Measurements from ENCODE around the gene GUCA2A. TPM values are rescaled to one million over a fixed set of nuclear protein-coding genes. Genes with fewer than 3 reads are reported as not detected.

Gene GUCA2A
- total and polyA plus RNA-seq, 2 donors from 2014 or later: not detected

GRCh38 chr1:42155362-42155761 is 9.2 kb downstream of the GUCA2A start:
- no peak for TF ChIP-seq CTCF (IDR thresholded peaks at IDR 0.05; ENCODE audit: borderline replicate concordance, extremely low read depth, insufficient read depth)
- no peak overlapping the region for H3K9ac ChIP-seq (ENCODE audit: low read length in 3 of 3)
- H3K4me3 ChIP-seq (ENCODE audit: low read length in 3 of 3): no peak overlapping the region
- no peaks in the 10 kb centered on the region for H3K36me3 ChIP-seq (ENCODE audit: control insufficient read depth in 2 of 3, insufficient read depth in 3 of 3, low read length in 3 of 3)
- no peaks in the 10 kb centered on the region for H3K9me3 ChIP-seq (ENCODE audit: control insufficient read depth in 2 of 3, insufficient read depth in 1 of 3, low read length in 3 of 3)
- peaks cover 0 to 2% (median 0%) of the 10 kb centered on the region in 3 donors for H3K4me1 ChIP-seq (ENCODE audit: control insufficient read depth in 2 of 3, insufficient read depth in 2 of 3, low read depth in 1 of 3, low read length in 3 of 3)
- DNase-seq (no peak), FAIRE-seq (no peak)
- intact Hi-C loops (cut with DNase I): no loop called here
- H3K27me3 ChIP-seq (ENCODE audit: control insufficient read depth, insufficient read depth, low read length): no peaks in the 10 kb centered on the region
- H3K27ac ChIP-seq (ENCODE audit: low read depth in 2 of 2, low read length in 2 of 2): no peak overlapping the region

- H3K9ac ChIP-seq (ENCODE audit: low read length in 3 of 3): no peak overlapping the region
- H3K27ac ChIP-seq (ENCODE audit: low read depth in 2 of 2, low read length in 2 of 2): no peak overlapping the region
- no peaks in the 10 kb centered on the region for H3K36me3 ChIP-seq (ENCODE audit: control insufficient read depth in 2 of 3, insufficient read depth in 3 of 3, low read length in 3 of 3)
- FAIRE-seq (no peak), DNase-seq (no peak)
- no peak overlapping the region for H3K4me3 ChIP-seq (ENCODE audit: low read length in 3 of 3)
- peaks cover 0 to 2% (median 0%) of the 10 kb centered on the region in 3 donors for H3K4me1 ChIP-seq (ENCODE audit: control insufficient read depth in 2 of 3, insufficient read depth in 2 of 3, low read depth in 1 of 3, low read length in 3 of 3)
- TF ChIP-seq CTCF (IDR thresholded peaks at IDR 0.05; ENCODE audit: borderline replicate concordance, extremely low read depth, insufficient read depth): no peak
- H3K27me3 ChIP-seq (ENCODE audit: control insufficient read depth, insufficient read depth, low read length): no peaks in the 10 kb centered on the region
- H3K9me3 ChIP-seq (ENCODE audit: control insufficient read depth in 2 of 3, insufficient read depth in 1 of 3, low read length in 3 of 3): no peaks in the 10 kb centered on the region
- intact Hi-C loops (cut with DNase I): no loop called here
Measured at GRCh38 chr1:42154685-42155084, 9.9 kb downstream of the GUCA2A start.

- Histone ChIP-seq H3K36me3 (ENCODE audit: control insufficient read depth in 2 of 3, insufficient read depth in 3 of 3, low read length in 3 of 3) (no peaks in the 10 kb centered on the region), H3K4me3 (ENCODE audit: low read length in 3 of 3) (no peak overlapping the region), H3K9me3 (ENCODE audit: control insufficient read depth in 2 of 3, insufficient read depth in 1 of 3, low read length in 3 of 3) (no peaks in the 10 kb centered on the region), H3K4me1 (ENCODE audit: control insufficient read depth in 2 of 3, insufficient read depth in 2 of 3, low read depth in 1 of 3, low read length in 3 of 3) (peaks cover 0 to 2% (median 0%) of the 10 kb centered on the region in 3 donors), H3K9ac (ENCODE audit: low read length in 3 of 3) (no peak overlapping the region), H3K27me3 (ENCODE audit: control insufficient read depth, insufficient read depth, low read length) (no peaks in the 10 kb centered on the region), H3K27ac (ENCODE audit: low read depth in 2 of 2, low read length in 2 of 2) (no peak overlapping the region)
- intact Hi-C loops (cut with DNase I): no loop called here
- TF ChIP-seq CTCF (IDR thresholded peaks at IDR 0.05; ENCODE audit: borderline replicate concordance, extremely low read depth, insufficient read depth): no peak
- no peak for FAIRE-seq
- no peak for DNase-seq
Measured at GRCh38 chr1:42153624-42154023, 10.9 kb downstream of the GUCA2A start.

Data from kidney (tissue), 14 donors.